ENCODE data around the gene ZNRF1.

DNA sequence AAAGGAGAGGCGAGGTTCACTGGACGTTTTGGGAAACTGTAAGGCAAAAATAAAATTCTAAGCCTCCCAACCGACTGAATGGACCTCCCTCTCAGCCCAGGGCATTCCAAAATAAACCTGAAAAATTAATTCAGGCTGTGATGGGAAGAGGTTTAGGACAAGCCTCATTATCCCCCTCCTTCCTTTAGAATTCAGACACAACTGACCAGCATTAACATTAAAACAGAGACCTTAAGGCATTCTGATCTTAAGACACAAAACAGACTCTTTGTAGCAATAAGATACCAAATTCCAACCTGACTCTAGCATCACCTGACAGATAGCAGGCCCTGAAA is 118.1 kb downstream of the ZNRF1 start:
- no peak for TF ChIP-seq EP300 (IDR thresholded peaks at IDR 0.05; ENCODE audit: borderline replicate concordance)
- no peak for TF ChIP-seq ZBTB7A (IDR thresholded peaks at IDR 0.05; ENCODE audit: low read depth)
- TF ChIP-seq FOXM1 (IDR thresholded peaks at IDR 0.05; ENCODE audit: borderline replicate concordance, low read depth), result no peak
- no peak for TF ChIP-seq CREB1 (IDR thresholded peaks at IDR 0.05; ENCODE audit: low read depth)
- no peak for TF ChIP-seq TCF12 (IDR thresholded peaks at IDR 0.05; ENCODE audit: low read depth)
- no peak for TF ChIP-seq TEAD4 (IDR thresholded peaks at IDR 0.05)
- TF ChIP-seq TAF1 (IDR thresholded peaks at IDR 0.05; ENCODE audit: low read depth), result no peak
- TF ChIP-seq CEBPB (IDR thresholded peaks at IDR 0.05), result no peak
- TF ChIP-seq YY1 (IDR thresholded peaks at IDR 0.05; ENCODE audit: low read depth), result no peak

All from Ishikawa (cell line).